HG02763 (cell line): Measurements from ENCODE around the gene IGSF9.

Source experiments
- ATAC-seq: cut with Tn5 transposase; IDR thresholded peaks from one replicate; pipeline ENCODE4 v1.9.1; 2021; ENCODE audit warnings: mild to moderate bottlenecking, moderate library complexity; ENCODE audit not compliant: unreplicated experiment

Gene IGSF9

DNA sequence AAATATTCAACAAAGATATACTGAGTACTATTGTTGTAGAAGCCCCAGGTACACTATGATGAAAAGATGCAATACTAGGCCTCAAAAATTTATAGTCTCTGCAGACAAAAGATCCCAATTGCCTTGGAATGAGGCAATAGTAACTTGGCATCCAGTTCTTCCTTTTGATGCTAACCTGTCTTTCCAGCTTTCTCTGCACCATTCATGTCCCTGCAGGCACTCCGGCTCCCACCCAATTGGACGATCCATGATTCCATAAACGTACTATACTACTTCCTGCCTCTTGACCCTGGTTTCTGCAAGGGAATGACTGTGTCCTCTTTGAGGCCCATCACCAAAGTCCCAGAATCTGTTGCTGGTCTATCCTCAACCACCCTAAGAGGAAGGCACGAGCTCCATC, 12.1 kb downstream of the IGSF9 start:
- ATAC-seq = no peak

DNA sequence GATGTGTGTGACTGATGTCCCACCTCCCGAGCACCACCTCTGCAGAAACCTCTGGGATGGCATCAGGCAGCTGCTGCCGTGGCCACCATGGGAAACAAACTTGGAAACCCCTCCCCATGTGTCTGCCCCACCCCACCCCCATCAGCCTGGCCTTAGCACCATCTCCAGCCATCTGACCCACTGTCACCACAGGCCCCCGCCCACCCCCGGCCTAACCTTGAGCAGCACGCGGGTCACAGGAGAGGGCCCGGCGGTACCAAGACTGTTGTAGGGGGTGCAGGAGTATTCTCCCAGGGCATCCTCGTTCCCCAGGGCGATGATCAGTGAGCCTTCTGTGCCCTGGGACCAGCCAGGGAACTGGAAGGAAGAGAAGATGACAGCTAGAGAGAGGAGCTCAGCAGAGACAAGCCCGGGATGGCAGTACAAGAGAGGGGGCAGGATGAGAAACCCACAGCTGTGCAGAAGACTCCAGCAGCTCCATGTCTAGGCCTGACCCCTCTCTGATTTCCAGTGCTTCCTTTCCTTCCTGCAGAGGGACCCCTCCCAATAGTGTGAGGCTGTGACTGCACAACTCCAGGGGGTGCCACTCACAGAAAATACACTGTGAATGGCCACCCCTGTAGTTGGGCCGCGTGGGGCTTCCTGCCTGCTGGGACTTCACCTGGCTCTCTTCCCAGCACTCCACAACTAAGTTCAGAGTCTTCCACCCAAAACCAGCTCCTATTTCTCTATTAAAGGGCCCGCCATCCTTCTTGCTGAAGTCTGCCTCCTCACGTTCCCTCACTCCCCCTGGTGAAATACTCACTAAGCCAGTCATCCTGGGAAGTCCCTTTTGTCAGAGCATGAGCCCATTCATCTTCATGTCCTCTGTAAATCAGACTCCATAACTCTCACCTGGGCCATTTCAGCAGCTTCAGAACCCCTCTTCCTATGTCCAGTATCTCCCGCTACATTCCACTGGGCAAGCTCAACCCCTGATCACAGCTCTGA, 12.8 kb downstream of the IGSF9 start:
- ATAC-seq = no peak

DNA sequence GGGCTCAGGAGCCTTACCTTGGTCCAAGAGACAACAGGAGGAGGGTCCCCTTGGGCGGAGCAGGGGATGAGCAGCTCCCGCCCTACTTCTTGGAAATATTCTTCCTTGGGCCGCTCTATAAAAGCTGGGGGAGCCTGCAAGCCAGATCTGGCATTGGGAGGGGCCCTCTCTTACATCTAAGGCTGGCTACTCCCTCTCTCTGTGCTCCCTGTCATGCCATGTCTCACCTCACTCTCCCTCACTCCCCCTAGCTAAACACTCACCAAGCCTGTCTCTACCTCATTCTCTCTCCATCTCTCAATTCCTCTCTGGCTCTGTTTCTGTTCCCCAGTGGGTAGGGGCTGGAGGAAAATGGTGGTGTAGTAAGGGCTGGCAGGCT, 13.6 kb downstream of the IGSF9 start:
- no peak for ATAC-seq

DNA sequence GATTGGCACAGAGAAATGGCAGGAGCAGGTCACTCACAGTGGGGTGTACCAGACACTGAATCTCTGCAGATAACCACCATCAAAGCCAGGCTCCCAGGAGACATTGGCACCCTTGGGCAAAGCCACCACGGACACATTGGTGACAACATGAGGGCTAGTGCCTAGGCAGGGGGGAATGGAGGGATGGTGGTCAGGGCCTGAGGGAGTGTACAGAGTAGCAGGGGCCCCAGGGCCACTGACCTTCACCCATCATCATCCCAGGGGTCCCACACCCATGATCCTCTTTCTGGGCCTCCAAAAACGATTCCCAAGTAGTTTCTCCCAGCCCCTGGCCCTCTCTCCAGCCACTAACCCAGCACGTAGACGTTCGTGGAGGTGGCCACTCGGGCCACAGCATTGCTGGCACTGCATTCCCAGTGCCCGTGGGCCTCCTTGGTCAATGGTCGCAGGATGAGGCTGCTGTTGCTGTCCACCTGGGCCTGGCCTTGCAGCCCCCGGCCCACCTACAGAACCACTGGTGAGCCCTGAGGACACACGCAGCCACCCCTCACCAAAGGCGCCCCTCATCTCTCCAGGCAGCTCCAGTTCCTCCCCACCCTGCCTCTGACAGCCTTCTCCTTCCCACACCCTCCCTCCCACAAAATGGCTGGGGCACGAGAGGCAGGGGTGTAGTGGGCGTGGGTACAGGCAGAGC, 14.2 kb downstream of the IGSF9 start:
- ATAC-seq = no peak

DNA sequence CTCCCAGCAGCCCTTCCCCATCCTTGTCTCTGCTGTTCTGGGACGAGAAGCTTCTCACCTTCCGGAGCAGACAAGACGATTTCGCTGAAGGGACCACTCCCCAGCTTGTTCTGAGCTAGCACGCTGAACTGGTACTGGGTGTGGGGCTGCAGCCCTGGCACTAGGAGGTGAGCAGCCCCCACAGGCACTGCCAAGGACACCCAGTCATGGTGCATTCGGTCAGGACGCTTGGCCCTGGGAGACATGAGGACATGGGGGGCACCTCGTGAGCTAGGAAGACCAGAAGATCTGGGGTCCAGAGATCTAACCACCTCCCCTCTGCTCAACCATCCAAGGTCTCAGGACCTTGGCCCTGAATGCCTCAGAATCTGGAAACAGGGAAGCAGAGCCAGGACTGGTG, 14.8 kb downstream of the IGSF9 start:
- no peak for ATAC-seq

DNA sequence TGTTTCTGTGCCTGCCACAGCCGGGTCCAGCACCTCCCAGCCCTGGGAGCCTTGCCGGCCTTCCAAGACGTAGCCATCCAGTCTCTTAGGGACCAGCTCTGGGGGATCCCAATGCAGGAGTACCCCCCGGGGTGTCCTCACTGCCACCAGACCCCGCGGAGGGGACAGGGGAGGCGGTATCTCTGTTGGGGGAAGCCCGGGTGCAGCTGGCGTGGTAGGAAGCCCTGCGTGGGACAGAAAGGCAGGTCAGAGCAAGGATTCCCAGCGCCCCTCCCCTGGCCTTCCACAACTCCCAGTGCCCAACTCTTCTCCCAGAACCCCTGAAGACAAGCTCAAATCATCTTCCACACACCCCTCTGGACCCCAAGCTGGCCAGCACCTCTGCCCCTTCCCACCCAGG, 15.2 kb downstream of the IGSF9 start:
- ATAC-seq = no peak

DNA sequence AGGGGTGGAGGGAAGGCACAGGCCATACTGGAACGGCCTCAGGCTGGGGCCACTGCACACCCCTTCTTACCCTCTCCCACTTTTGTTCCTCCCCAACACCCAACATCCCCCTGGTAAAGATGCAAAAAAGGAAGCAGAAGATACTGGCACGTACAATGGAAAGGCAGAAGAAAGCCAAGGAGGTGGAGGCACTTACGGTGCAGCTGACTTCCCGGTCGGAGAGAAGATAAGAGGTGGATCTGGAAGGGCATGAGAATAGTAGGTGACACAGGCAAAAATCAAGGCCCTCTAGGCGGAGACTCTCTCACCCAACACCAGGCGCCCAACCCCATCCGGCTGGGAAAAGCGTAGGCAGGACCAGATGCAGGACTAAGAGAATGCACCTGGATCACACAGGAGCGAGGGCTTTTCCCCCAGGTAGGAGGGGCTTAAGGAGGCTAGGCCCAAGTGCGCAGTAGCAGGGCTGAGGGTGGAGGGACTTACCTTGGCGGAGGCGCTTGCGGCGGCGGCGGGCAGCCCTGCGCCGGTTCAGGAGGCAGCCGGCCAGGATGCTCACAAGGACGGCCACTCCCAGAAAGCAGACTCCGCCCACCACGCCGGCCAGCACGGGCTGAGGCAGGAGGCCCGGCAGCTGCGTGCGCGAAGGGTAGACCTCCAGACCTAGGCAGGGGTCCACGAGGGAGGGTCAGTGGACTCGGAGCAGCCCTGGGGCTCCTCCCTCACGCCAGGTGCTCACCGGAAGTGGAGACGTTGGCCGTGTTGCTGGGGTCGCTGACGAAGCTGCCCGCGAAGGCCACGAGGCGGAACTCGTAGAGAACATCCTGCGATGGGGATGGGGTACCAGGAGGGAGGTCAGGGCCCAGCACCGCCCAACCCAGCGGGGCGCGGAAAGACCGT, 16.0 kb downstream of the IGSF9 start:
- ATAC-seq = no peak

DNA sequence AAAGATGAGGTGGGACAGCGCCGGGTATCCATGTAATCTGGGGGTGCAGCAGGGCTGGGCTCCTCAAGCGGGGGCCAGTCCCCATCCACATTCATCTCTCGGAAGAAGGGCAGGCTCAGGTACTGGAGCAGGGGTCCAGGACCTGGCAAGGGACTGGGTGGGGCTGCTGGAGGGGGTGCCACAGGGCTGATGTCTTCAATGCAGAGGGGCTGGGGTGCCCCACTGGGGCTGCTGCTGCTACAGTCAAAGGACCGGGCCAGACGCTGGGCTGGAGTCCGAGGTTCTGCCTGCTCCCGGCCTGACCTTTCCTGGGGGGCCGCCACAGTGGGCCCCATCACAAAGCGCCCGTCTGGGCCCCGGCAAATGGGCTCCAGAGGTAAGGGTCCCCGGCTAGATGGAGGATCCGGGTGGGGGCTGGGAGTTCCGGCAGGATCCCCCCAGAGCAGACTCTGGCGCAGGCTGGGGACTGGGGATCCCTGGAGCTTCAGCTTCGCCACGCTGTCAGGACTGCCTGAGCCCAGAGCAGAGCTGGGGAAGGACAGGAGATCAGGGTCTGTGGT, 16.8 kb downstream of the IGSF9 start:
- no peak for ATAC-seq

DNA sequence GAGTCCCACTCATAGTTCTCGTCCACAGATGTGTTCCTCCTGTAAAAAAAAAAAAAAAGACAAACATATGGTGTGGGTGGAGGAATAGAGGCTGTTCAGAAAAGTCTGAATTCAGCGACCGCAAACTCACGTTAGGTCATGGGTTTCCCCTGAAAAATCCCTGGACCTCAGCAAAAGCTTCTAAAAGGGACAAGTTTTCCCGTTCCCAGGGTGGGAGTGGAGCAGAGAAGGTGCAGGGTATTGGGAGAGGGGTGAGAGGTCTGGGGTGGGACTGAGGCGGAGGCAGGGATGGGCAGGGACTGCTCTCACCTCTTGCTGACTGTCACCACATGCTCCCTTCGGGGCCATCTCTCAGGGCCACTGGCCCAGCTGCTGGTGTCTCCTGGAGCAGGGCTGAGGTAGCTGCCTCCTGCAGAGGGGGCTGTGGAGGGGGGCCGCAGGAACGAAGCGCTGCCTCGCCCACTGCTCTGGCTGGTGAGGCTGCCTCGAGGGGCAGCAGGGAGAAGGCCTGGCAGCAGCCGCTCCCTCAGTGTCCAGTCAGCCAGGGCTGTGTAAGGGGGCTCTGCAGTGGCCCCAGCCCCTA, 17.5 kb downstream of the IGSF9 start:
- no peak for ATAC-seq

DNA sequence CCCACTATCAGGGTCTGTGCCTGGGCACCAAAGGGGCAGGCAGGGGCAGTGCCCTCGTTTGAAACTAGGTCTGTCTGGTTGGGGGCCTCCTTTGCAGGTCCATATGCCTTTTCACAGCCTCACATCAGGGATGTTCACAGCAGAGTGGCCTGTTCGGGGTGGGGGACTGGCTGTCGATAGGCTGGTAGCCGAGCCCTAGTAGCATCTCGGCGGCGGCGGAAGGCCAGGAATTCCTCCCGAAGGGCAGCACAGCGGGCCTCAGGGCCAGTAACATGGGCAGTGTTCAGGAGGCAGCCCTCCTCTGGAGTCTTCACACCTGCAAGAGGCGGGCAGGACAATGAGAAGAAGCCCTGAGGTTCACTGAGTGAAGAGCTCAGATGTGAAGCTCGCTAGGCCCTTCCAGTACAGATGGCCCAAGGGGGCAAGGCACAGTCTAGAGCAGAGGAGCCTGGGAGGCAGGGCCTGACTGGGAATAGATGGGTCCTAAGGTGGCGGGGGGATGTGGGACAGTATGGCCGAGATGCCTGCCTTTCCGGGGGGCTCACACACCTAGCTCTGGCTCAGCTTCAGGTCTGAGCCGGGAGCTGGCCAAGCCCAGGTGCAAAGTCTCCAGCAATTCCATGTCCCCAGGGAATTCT, 18.1 kb downstream of the IGSF9 start:
- ATAC-seq = no peak

DNA sequence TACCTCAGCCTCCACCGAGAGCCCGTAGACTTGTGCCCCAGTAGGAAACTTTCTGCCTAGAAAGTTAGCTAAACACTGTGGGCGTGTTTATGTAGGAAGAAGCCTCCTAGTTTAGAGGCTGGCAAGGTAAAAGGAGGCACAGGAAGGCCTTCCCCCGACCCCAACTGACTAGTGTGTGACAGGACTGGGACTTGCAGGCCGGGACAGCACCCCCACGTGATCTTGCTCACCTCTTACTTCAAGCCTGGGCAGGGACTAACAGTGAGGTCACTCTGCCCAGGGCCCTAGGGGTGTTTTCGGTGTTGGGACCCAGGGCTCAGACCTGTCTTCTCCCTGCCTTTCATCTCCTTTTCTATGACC, 19.7 kb downstream of the IGSF9 start:
- no peak for ATAC-seq

DNA sequence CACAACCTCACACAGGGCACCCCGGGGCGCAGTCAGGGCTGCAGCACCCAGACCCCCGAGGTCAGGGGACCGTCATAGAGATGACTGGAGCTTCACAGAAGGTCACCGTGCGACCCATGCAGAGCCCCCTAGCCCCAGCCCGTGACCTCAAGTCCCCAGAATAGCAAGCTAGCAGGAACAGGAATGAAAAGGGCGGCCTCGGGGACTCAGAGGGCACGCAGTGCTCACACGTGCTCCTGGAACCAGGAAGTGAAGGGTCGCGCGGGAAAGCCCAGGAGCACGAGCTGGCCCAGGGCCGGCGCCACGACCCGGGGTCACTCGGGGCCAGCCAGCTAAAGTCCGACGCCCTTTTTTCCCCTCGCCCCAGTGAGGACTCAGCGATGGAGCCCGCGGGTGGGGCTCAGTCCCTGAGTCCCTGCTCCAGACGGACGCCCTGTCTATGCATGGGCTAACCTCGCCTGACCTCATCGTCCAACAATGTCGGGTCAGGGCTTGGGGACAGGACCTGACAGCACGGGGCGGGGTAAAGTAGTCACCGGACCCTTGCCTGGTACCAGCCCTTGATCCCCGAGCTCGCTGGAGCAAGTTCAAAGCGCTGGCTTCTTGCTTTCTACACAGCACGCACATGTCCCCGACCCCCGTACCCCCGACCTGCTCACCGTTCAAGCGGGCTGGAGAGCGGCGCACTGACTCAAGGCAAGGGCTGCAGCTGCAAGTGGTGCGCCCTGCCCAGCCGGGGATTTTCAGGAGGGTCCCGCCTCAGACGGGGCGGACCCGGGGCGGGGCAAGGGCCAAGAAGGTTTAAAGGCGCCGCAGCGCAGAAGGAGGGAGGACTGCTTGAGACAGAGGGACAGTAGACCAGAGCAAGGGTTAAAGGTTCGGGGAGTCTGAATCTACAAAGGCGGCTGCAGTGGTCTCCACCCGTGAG, 20.4 kb downstream of the IGSF9 start, which contains the start of gene TAGLN2:
Gene TAGLN2 (minus strand): TSS at position 717 of the 928 bp plus-strand sequence. CDS start 4,998 bp downstream, outside the sequence.
- peak; percentile 61 for ATAC-seq

DNA sequence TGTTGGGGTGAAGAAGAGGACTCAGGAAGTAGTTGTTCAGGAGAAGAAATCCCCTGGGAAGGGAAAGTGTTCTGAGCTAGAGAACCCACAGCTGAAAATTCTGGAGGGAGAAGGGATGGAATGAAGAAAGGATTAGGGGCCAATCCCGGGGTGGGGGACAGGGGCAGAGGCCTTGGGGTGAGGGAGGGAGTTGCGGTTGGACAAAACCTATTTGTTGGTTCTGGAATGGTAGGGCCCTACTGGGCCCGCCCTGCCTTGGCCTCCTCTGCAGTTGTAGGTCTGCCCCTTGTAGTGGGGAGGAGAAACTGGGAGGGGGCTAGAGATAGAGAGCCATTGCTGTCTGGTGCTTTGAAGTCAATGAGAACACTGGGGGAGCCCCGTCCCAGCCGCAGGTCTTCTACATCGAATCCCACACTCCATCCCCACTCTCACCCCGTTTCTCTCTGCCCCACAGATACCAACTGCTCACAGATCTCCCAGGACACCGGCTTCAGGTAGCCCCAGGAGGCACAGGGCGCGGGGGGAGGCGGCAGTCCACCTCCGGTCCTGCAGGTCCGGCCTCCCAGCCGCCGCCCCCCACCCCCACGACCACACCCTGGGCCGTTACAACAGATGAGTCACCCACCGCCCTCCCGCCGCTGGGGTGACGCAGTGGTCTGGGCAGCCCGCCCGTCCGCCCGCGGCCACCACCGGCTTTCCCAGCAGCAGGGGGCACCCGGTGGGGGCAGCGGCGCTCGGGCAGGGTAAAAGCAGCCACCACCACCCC, 21.2 kb downstream of the IGSF9 start:
- ATAC-seq = no peak

DNA sequence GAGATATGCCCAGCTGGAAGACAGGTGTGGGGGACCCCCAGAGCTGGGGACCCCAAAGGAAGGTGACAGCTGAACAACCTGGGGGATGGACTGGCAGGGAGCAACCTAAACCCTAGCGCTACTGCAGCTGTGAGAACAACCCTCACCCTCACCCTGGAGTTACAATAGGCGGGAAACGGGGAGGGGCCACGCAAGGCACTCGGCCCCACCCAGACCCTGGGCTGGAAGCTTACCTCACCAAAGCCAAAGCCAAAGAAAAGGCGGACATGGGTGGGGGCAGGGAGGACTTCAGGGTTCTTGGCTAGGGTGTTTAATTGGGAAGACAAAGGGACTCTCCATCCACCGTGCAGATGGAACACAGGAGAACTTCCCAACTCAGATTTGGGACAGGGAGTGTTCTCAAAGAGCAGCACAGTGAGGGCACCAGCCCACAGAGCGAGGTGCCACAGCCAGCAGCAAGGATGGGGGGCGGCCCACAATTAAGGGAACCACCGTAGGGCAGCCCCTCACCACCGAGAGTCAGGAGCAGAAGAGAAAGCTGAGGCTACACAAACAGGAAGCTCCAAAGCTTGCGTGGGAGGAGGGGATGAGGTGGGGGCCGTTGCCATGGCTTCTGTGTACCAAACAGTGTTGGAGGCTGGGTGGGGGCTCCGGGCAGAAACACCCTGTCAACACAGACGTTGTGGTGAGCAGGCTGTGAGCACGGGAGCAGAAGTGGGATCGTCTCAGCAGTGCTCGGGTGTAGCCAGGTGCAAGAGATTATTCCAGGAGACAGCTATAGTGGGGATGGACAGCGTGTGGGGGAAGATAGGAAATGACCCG, 22.0 kb downstream of the IGSF9 start:
- peak; percentile 35 for ATAC-seq

DNA sequence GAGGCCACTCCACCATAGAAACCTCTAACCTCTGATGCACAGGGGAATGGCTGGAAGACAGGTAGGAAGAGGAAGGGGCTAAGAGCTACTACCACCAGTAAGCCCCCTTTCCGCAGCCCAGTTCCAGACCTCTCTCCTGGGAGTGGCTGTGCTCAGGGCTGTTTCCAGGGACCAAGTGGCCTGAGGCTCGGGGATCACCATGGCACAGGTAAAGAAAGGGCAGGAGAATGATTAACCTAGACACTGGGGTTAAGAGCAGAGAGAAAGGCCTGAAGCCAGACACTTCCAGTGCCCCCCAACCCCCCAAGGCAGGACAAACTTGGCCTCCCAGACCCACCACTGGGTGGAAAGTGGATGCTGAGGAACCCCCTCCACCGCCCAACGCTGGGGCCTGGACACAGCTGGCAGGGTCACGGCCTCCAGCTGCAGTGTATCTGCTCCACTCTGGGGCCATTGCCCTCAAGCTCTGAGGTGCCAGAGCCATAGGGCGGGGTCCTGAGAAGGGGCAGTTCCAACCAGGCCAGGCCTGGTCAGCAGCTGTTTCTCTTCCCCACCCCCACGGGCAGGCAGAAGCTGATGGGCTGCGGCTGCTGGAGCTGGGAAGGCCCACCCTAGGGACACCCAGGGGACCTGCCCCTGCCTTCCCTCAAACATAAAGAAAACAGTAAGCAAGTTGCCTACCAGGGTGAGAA, 22.8 kb downstream of the IGSF9 start:
- no peak for ATAC-seq

DNA sequence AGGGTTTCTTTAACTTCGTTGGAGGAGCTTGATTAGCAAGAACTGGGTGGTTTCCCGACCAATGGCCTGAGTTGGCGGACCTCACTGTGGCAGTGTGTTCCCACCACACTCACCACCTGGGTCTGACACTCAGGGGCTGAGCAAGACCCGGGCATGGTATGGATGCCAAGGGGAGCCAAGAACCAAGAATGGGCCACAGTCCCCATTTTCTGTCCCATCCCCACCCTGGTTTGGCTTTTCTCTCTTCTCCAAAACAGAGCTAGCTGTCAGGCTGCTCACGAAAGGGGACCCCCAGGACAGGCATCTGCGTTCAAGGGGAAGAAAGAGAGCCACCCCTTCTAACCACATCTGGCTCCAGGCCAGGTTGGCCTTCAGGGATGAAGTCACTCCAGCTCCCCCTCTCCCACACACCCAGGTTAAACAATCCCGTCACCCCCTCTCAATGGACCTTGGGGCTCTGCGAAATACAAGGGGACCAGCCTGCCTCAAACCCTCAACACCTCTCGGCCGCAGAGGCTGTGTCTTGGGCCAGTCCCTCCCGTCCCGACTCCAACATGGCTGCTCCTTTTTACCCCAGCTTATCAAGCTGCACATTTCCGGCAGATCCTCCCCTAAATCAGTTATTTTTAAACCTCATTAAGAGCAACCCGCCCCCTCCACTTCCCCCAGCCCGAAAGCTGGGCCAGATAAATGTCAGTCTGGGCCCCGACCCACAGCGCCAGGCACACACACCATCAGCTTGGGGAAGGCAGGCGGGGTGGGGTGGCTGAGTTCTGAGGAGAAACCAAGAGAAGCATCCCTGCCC, 23.5 kb downstream of the IGSF9 start:
- no peak for ATAC-seq
